Measurements from ENCODE around the gene USP13.

The USP13 gene

DNA sequence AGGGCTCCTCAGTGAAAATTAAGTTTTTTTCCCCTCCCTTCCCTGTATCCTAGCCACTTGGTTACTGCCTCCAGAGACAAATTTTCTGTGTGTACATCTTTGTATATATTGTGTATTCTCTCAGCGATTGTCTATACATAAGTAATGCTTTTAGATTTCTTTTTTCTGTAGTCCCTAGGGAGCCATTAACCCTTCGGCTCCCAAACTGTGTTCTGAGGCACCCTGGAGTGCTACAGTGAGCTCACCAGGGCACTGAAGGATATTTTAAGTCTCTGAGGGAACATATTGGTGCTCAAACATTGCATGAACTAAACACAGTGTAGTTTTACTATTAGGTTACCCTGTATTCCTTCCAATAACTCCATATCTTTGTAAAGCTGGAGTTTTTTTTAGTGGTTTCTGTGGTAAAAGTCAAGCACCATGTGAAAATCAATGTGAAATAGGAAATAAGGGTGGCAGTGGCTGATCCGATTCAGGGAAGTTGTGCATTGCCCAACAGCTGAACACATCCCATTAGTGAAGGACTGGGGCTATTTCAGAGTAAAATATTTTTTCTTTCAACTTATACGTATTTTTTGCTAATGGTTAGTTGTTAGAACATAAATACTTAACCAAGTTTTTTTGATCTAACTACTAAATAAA is 43.0 kb downstream of the USP13 start:
- TF ChIP-seq, protein P1, sequence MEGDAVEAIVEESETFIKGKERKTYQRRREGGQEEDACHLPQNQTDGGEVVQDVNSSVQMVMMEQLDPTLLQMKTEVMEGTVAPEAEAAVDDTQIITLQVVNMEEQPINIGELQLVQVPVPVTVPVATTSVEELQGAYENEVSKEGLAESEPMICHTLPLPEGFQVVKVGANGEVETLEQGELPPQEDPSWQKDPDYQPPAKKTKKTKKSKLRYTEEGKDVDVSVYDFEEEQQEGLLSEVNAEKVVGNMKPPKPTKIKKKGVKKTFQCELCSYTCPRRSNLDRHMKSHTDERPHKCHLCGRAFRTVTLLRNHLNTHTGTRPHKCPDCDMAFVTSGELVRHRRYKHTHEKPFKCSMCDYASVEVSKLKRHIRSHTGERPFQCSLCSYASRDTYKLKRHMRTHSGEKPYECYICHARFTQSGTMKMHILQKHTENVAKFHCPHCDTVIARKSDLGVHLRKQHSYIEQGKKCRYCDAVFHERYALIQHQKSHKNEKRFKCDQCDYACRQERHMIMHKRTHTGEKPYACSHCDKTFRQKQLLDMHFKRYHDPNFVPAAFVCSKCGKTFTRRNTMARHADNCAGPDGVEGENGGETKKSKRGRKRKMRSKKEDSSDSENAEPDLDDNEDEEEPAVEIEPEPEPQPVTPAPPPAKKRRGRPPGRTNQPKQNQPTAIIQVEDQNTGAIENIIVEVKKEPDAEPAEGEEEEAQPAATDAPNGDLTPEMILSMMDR (IDR thresholded peaks at IDR 0.05; ENCODE audit: borderline replicate concordance, insufficient read depth, low read depth, low read length), result no peak
- H3K4me3 ChIP-seq (ENCODE audit: low read depth, low read length), result no peak overlapping the region

DNA sequence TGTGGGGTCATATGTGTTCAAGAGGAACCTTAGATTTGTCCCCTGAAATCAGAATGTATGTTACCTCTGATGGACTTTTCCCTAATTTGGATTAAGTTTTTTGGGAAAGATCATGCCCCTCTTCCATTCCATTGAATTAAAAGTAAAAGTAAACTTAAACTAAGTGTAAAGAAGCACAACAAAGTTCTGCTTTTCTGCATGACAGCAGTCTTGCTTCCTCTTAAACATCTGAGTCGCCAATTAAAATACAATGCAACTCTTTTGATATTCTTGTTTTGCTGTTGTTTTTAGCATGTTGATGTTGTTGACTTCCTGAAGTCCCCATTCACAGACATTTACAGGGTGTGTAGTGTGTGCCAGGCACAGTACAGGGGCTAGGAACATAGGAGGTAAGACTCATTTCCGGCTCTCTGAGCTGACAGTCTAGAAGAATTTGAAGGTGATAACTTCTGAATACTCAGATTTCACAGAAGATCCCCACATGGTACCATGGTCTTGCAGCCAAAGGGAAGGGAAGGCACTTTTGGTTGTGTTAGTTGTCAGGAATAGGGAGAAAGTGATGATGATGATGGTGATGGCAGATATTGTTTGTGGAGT is 45.0 kb downstream of the USP13 start:
- no peak overlapping the region for H3K4me3 ChIP-seq (ENCODE audit: low read depth, low read length)
- TF ChIP-seq, protein P1 (IDR thresholded peaks at IDR 0.05; ENCODE audit: borderline replicate concordance, insufficient read depth, low read depth, low read length), result no peak

DNA sequence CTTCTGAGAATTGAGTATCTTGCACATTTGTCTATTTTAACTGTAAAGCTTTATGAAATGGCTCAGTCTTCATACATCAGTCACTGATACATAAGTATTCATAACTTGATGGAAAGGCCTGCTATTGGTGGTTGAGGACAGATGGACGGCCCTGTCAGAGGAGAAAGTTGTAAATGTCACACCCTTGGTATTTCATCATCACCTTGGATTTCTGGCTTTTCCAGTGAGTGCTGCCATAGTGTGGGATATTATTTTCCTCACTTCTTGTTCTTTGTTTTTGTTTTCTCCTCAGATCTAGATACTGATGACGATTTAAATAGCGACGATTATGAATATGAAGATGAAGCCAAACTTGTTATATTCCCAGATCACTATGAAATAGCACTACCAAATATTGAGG is 47.9 kb downstream of the USP13 start:
- TF ChIP-seq, protein P1 (IDR thresholded peaks at IDR 0.05; ENCODE audit: borderline replicate concordance, insufficient read depth, low read depth, low read length), result no peak
- no peak overlapping the region for H3K4me3 ChIP-seq (ENCODE audit: low read depth, low read length)

DNA sequence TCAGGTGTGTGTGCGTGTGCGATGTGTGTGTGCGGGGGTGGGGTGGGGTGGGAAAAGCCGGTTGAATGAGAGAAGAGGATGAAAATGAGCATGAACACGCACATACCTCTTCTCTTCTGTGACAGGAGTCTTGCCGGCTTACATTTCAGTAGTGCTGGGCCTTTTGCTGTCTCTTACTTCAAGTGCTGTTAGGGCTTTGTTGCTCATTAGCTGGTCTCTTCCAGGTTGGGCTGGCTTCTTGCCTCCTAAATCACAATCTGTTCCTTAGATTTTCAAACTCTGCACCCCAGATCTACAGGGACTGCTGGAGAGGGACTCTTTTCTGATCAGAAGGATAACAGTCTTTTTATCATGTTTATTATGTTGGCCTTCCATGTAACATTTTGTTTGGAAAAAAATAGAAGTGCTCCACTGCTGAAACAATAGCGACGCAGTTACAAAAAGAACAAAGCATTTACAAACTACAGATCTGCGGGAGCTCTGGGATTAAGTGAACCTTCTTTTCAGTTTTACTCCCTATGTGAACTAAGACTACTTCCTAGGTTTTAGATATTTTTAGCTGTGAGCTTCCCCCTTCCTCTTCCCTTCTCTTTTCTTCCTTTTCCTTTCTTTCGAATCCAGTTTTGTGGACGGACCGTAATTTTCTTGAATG is 48.5 kb downstream of the USP13 start:
- TF ChIP-seq, protein P1 (IDR thresholded peaks at IDR 0.05; ENCODE audit: borderline replicate concordance, insufficient read depth, low read depth, low read length), result no peak
- no peak overlapping the region for H3K4me3 ChIP-seq (ENCODE audit: low read depth, low read length)

- H3K4me3 ChIP-seq (ENCODE audit: low read depth, low read length), result no peak overlapping the region
- TF ChIP-seq, protein P1 (IDR thresholded peaks at IDR 0.05; ENCODE audit: borderline replicate concordance, insufficient read depth, low read depth, low read length), result no peak
Observed at GRCh38 chr3:179702271-179702947, 49.6 kb downstream of the USP13 start.

GRCh38 chr3:179703816-179704215 is 51.0 kb downstream of the USP13 start:
- no peak overlapping the region for H3K4me3 ChIP-seq (ENCODE audit: low read depth, low read length)
- TF ChIP-seq, protein P1 (IDR thresholded peaks at IDR 0.05; ENCODE audit: borderline replicate concordance, insufficient read depth, low read depth, low read length), result no peak
